COLO668 (cell line): Measurements from ENCODE around the gene KDM7A.
"Not testable (repeated sequence)": the region's sequence is repeated elsewhere in the genome, so short reads cannot be mapped to it uniquely, and the experiment has no call there.

Source experiments
- DNase-seq: peaks from one replicate; lab custom pipeline; 2025; ENCODE audit not compliant: unreplicated experiment; lab: John Stamatoyannopoulos, UW

Gene KDM7A

DNA sequence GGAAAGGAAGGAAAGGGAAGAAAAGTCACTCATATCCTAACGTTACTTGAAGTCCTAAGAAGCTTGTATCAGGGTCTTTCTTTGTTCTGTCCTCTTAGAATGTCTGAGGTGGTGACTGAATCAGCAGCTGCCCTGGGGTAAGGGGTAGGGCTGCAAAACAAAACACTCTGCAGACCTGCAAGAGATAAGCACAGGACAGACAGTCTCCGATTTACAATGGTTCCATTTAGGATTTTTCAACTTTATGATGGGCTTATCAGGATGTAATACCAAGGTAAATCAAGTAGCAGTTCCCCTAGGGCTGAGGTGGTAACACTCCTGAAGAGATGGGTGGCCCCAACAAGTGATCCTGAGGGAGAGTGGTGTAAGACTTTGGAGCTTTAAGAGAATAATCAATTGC is 16.5 kb downstream of the KDM7A start:
- no peak for DNase-seq

DNA sequence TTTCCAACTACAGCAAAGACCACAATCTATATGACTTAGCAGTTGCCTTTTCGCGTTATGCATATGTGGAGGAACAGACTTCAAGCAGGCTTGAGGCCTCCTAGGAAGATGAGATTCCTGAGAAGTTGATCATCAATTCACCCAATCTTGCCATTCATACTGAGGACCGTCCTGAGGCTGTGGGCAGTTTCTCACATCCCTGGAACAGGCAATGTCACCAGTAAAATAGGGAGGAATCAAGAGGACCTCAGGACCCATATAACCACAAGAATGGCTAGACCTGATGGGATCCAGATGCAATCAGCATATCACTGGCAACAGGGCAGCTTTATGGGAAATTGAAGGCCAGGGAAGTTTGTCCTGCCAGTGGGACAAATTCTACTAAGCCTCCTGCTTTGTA is 17.3 kb downstream of the KDM7A start:
- DNase-seq, result no peak

GRCh38 chr7:140156460-140157080 is 20.2 kb downstream of the KDM7A start:
- no peak for DNase-seq

DNA sequence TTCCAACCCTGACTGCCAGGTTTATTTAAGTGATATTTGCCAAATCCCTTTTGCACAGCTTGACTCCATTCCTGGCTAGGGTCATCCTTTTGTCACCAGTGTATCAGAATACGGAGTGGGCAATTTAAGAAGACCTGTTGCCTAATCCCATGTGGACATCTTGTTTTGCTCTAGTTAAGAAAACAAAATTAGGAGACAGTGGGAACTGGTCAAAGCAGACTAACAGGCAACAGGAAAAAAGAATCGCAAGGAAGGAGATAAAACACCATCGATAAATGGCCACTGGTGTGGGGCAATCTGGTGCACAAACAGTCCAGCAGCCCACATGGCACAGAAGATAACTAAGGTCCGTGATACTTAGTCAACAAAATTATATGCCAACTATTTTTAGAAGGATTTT is 21.4 kb downstream of the KDM7A start:
- no peak for DNase-seq

DNA sequence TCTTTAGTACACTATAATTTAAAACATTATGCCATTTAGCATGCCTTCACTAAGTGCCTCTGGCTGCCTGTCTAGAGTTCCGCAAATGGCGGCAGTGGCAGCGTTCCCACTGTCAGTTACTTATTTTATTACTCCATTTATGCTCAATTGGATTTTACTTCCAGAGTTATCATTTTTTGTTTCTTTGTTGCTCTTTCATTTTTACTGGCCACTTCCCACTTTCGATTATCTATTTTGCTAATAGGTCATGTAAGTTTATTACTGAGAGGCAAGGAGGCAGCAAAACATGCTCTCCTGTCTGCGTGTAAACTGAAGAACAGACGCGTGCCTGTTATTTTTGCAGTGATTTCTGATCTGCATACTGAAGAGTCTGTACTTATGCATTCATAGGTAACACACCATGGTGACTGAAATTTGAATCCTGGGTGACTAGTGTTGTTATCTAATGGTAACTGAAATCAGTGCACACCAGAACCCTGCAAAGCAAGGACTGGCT is 23.1 kb downstream of the KDM7A start:
- DNase-seq, result no peak

GRCh38 chr7:140146574-140146973 is 30.2 kb downstream of the KDM7A start:
- DNase-seq, result no peak

DNA sequence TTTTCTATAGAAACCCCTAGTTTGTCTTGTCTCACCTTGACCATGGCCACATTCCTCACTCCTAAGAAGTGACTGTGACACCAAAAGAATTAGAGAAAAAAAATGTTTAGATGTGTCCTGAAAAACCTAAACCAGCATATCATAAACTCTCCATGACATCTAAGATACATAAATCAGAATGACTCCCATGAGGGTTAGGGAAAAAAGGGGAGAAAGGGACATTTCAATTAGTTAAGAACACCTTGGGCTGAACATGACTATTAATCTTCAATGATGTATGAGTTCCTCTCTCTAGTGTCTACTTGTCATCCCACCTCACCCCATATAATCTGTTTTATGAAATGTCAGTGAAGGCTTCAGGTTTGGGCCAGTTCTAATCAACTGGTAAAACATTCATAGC is 31.1 kb downstream of the KDM7A start:
- DNase-seq, result no peak

- DNase-seq, result no peak
Measured at GRCh38 chr7:140144821-140145220, 32.0 kb downstream of the KDM7A start.

DNA sequence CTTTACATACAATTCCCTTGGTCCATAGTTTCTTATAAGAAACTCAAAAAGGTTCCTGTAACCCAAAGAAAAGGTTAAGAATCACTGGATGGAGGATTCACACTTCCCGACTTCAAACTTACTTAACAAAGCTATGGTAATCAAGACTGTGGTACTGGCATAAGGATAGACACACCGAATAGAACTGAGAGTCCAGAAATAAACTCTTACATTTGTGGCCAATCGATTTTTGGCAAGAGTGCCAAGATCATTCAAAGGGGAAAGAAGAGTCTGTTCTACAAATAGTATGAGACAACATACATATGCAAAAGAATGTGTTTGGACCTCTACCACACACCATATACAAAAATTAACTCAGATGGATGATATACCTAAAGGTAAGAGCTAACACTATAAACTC is 32.8 kb downstream of the KDM7A start:
- DNase-seq, result no peak

GRCh38 chr7:140142031-140142430 is 34.8 kb downstream of the KDM7A start:
- no peak for DNase-seq

DNA sequence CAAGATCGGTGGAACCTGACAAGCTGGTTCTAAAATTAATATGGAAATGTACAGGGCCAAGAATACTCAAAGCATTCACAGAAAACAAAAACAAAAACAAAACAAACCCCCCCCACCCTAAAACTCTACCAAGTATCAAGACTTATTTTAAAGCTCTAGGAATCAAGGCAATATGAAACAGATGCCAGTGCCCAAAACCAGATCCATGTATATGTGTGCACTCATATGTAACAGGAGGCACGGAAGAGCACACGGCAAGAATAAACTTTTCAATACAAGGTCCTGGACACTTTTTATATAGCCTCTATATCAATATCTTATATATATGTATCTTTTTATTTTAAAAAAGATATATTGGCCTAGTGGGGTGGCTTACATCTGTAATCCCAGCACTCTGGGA is 35.5 kb downstream of the KDM7A start:
- DNase-seq, result no peak

- no peak for DNase-seq
Measured at GRCh38 chr7:140137078-140137477, 39.7 kb downstream of the KDM7A start.

DNA sequence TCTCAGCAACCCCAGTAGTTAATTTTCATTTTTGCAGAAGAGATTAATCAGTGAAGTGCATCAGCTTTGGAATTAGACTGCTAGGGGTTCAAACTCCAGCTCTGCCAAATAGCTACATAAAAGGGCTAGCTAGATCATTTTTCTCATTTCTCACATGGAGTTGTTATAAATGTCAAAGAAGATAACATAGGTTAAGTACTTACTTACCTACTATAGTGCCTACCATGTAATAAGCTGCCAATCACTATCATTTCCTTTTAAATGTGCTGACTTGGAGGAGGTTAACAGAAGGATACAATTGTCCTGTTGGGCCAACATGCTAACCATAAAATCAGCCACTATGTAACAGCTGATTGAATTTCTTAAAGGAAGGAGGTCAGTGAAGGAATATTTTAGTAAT is 40.7 kb downstream of the KDM7A start:
- no peak for DNase-seq

DNA sequence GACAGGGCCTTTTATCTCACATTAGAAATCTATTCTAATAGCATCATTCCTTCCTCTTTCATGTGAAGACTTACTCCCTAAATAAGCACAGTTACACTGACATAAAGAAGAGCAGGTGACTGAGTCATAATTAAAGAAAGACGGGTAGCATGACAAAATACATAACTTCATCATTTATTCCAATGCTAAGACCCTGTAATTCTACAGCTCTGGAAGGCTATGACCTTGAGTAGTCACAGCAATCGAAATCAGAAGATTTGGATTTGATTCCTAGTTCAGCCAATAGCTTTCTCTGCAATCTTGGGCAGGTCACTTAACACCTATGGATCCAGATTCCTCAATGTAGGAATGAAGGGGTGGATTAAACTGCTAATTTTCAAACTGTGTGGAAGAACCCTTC is 42.7 kb downstream of the KDM7A start:
- no peak for DNase-seq

GRCh38 chr7:140127360-140128127 is 49.2 kb downstream of the KDM7A start:
- no peak for DNase-seq

DNA sequence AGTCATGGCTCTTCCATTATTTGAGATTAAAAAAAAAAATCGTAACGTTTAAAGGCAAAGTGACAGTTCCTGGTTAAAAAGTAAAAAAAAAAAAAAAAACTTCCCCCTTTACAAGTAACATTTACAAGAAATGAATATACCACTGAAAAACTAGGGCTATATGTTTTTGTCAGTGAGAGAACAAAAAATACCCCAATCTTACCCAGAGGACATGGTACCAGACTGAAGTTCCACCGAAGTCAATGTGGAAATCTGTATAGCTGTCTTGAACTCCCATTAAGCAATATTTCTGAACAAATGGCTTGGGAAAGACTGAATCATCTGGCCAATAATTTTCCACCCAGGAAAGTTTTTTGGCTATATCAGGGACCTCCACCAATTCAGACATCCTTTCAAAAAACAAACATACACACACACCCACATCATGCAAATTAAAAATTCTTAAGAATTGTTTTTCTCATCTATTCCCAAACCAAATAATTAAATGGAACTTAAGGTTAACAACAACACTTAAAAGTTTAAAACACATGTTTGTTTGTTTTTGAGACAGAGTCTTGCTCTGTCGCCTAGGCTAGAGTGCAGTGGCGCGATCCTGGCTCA is 50.2 kb downstream of the KDM7A start:
- no peak for DNase-seq

GRCh38 chr7:140122965-140123364 is 53.8 kb downstream of the KDM7A start:
- no peak for DNase-seq

DNA sequence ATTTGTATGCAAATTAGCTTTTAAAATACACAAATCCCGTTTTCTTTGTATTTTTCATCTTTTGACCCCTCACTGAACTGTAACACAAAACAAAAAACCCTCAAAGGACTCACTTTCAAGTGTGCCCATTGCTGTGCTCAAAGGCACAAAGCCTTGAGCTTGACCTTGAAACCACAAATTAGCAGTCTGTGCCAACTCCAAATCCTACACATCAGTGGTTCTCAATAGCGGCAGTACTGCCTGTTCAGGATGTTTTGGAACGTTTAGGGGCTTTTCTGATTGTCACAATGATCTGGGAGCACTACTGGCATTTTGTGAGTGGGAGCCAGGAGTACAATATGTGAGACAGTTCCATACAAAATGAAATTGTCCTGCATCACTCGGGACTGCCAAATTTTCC is 55.5 kb downstream of the KDM7A start:
- DNase-seq, result no peak

DNA sequence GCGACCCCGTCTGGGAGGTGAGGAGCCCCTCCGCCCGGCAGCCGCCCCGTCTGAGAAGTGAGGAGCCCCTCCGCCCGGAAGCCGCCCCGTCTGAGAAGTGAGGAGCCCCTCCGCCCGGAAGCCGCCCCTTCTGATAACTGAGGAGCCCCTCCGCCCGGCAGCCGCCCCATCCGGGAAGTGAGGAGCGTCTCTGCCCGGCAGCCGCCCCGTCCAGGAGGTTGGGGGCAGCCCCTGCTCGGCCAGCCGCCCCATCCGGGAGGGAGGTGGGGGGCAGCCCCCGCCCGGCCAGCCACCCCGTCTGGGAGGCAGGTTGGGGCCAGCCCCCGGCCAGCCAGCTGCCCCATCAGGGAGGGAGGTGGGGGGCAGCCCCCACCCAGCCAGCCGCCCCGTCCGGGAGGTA is 62.0 kb downstream of the KDM7A start:
- DNase-seq, result not testable (repeated sequence)

GRCh38 chr7:140108777-140109176 is 68.0 kb downstream of the KDM7A start:
- DNase-seq, result not testable (repeated sequence)

GRCh38 chr7:140096459-140096858 is 80.3 kb downstream of the KDM7A start:
- no peak for DNase-seq

- no peak for DNase-seq
Measured at GRCh38 chr7:140093375-140093774, 83.4 kb downstream of the KDM7A start.
